Measurements from ENCODE around the gene MCTP2.
A peak's percentile ranks its signal among the peaks of the same experiment; 100 is the strongest.

Gene MCTP2

GRCh38 chr15:94400526-94401298 lies 169.4 kb downstream of the MCTP2 start:
- DNase-seq = no peak

- DNase-seq = no peak
Observed at GRCh38 chr15:94403331-94403730, 172.0 kb downstream of the MCTP2 start.

GRCh38 chr15:94404733-94405283 lies 173.4 kb downstream of the MCTP2 start:
- no peak for DNase-seq

- DNase-seq = peak; percentile 30
Observed at GRCh38 chr15:94411285-94411684, 179.9 kb downstream of the MCTP2 start.

GRCh38 chr15:94411846-94412245 lies 180.5 kb downstream of the MCTP2 start:
- no peak for DNase-seq

GRCh38 chr15:94412979-94413746 lies 181.8 kb downstream of the MCTP2 start:
- peak; percentile 77 for DNase-seq

GRCh38 chr15:94414916-94415315 lies 183.6 kb downstream of the MCTP2 start:
- peak; percentile 18 for DNase-seq

GRCh38 chr15:94416267-94416666 lies 184.9 kb downstream of the MCTP2 start:
- no peak for DNase-seq

- peak; percentile 19 for DNase-seq
Observed at GRCh38 chr15:94416820-94417219, 185.5 kb downstream of the MCTP2 start.

GRCh38 chr15:94417501-94418293 lies 186.3 kb downstream of the MCTP2 start:
- peak; percentile 60 for DNase-seq

GRCh38 chr15:94421706-94422105 lies 190.3 kb downstream of the MCTP2 start:
- DNase-seq = no peak

- no peak for DNase-seq
Observed at GRCh38 chr15:94432279-94432678, 200.9 kb downstream of the MCTP2 start.

GRCh38 chr15:94439158-94439557 lies 207.8 kb downstream of the MCTP2 start:
- DNase-seq = no peak

- peak; percentile 72 for DNase-seq
Observed at GRCh38 chr15:94441760-94442159, 210.4 kb downstream of the MCTP2 start.

GRCh38 chr15:94442480-94442879 lies 211.1 kb downstream of the MCTP2 start:
- no peak for DNase-seq

- DNase-seq = peak; percentile 24
Observed at GRCh38 chr15:94443186-94443585, 211.8 kb downstream of the MCTP2 start.

- no peak for DNase-seq
Observed at GRCh38 chr15:94445566-94446160, 214.3 kb downstream of the MCTP2 start.

GRCh38 chr15:94446441-94446840 lies 215.1 kb downstream of the MCTP2 start:
- no peak for DNase-seq

- DNase-seq = no peak
Observed at GRCh38 chr15:94451466-94451865, 220.1 kb downstream of the MCTP2 start.

GRCh38 chr15:94453227-94453988 lies 222.0 kb downstream of the MCTP2 start:
- no peak for DNase-seq

GRCh38 chr15:94455297-94455696 lies 223.9 kb downstream of the MCTP2 start:
- no peak for DNase-seq

GRCh38 chr15:94456226-94456625 lies 224.9 kb downstream of the MCTP2 start:
- DNase-seq = no peak
